Measurements from ENCODE around the gene EFCAB8.
A peak's percentile ranks its signal among the peaks of the same experiment; 100 is the strongest.
"Not testable (repeated sequence)": the region's sequence is repeated elsewhere in the genome, so short reads cannot be mapped to it uniquely, and the experiment has no call there.

The EFCAB8 gene

GRCh38 chr20:32888636-32889035 lies 29.9 kb downstream of the EFCAB8 start:
- no peak for DNase-seq (ENCODE audit: low read depth in 2 of 2)

GRCh38 chr20:32889281-32889680 lies 30.6 kb downstream of the EFCAB8 start:
- DNase-seq (ENCODE audit: low read depth in 2 of 2): no peak

DNA sequence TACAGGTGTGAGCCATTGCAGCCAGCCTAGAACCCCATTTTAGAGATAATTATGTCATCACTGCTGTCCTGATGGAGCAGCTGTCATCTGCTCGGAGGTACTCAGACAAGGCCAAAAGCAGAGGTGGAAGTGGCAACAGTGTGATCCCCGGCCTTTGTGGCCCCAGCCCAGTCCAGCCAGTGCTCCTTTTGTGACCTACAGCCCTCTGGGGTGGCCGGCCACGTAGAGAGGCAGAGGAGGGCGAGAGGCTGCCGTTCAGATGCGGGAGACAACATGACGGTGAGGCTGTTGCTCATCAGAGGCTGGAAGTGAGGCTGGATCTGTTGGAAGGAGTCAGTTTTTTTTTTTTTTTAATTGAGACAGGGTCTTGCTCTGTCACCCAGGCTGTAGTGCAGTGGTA lies 32.8 kb downstream of the EFCAB8 start:
- no peak for DNase-seq (ENCODE audit: low read depth in 2 of 2)

DNA sequence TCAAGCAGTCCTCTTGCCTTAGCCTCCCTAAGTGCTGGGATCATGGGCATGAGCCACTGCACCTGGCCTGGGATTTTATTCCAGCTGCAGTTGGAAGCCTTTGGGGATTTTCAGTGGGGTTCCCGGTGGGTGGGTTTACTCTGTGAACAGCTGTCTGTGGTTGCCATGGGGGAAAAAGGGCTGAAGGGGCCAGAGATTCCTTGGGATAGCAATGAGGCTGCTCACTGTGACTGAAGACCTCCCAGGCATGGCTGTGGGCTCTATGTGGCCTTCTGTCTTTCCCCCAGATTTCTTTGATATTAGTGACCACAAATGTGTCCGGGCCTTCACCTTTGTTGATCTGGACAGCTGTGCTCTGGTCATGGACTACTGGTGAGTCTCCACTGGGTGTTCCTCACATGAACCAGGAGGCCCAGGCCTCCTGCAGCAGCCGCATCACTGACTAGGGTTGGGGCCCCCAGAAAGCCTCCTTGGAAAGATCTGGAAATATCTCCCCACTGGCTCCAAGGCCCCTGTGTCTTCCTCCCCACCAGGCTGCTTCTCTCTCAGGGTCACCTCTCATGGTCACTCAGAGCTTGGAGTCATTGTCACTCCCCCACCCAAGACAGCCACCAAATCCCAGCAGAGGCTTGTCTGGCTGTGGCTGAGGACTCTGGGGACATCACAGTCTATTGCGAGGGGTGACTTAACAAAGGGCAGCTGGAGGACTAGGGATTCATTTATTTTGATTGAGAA lies 33.4 kb downstream of the EFCAB8 start:
- no peak for DNase-seq (ENCODE audit: low read depth in 2 of 2)

GRCh38 chr20:32893263-32894025 lies 34.7 kb downstream of the EFCAB8 start:
- DNase-seq (ENCODE audit: low read depth in 2 of 2): no peak

GRCh38 chr20:32894026-32894483 lies 35.3 kb downstream of the EFCAB8 start:
- DNase-seq (ENCODE audit: low read depth in 2 of 2): no peak

GRCh38 chr20:32894711-32895355 lies 36.1 kb downstream of the EFCAB8 start:
- no peak for DNase-seq (ENCODE audit: low read depth in 2 of 2)

- DNase-seq (ENCODE audit: low read depth in 2 of 2): no peak
Observed at GRCh38 chr20:32896521-32897280, 38.0 kb downstream of the EFCAB8 start.

DNA sequence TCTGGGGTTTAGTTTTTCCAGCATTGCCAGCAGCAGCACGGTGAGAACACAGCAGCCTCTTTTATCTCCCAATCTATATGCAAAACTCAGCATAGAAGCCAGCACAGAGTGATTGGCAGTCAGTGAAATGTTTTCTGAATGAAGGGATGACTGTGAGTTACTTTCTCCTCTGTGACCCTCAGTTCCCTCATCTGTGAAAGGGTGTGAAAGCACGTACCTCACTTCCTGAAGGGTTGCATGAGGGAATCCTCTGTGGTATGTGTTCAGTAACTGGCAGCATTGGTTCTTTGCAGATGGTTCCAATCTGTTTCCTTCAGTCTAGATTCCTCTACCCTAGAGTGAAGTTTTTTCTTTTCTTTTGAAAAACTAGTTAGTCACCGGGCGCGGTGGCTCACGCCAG lies 40.0 kb downstream of the EFCAB8 start:
- no peak for DNase-seq (ENCODE audit: low read depth in 2 of 2)

- peak; percentile 44 to 59 for DNase-seq (ENCODE audit: low read depth in 2 of 2)
Observed at GRCh38 chr20:32902456-32903420, 44.0 kb downstream of the EFCAB8 start.

- no peak for DNase-seq (ENCODE audit: low read depth in 2 of 2)
Observed at GRCh38 chr20:32903666-32904175, 45.0 kb downstream of the EFCAB8 start.

GRCh38 chr20:32904678-32905077 lies 46.0 kb downstream of the EFCAB8 start:
- DNase-seq (ENCODE audit: low read depth in 2 of 2): not testable (repeated sequence)

GRCh38 chr20:32906200-32906599 lies 47.5 kb downstream of the EFCAB8 start:
- no peak for DNase-seq (ENCODE audit: low read depth in 2 of 2)

DNA sequence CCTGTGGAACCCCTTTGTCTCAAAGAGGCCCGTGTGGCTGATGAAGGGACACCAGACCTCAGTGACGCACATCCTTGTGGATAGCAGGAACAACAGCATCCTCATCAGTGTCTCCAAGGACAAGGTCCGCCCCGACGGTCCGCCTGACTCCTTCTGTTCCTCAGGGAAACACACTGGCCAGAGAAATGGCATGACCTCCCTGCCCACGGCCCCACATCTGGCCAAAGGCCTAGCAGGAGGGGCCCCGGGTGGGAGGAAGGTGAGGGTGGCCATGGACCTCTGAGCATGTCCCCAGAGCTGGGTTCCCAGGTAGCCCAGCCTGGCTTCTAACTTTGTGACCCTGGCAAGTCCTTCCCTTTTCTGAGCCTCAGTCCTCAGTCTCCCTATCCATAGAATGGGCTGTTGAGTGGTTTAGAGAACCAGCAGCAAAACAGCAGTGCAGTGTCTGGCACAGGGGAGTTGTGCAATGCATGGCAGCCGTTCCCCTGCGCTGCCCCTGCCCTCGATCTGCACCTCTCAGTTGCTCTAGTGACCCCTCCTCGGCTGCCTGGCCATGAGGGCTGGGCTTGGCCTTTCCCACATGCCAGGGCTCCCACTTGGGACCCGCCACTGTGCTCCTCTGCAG lies 48.3 kb downstream of the EFCAB8 start:
- DNase-seq (ENCODE audit: low read depth in 2 of 2): no peak

DNA sequence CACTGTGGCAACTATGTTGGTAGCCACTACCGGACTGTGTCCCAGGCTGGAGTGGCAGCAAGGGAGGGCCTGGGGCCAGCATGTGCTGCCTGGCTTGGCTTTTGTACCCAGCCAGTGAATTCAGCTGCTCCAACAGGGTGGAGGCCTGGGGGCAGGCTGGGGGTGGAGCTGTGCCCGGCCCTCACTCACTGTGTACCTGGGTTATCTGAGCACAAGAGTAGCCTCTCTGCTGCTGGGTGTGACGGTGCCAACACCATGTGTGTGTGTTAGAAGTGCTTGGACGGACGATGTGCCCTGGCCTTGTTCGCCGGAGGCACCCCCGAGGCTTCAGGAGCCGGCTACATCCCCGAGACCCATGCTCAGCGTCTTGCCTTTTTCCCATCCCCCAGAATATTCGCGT lies 49.2 kb downstream of the EFCAB8 start:
- DNase-seq (ENCODE audit: low read depth in 2 of 2): no peak

DNA sequence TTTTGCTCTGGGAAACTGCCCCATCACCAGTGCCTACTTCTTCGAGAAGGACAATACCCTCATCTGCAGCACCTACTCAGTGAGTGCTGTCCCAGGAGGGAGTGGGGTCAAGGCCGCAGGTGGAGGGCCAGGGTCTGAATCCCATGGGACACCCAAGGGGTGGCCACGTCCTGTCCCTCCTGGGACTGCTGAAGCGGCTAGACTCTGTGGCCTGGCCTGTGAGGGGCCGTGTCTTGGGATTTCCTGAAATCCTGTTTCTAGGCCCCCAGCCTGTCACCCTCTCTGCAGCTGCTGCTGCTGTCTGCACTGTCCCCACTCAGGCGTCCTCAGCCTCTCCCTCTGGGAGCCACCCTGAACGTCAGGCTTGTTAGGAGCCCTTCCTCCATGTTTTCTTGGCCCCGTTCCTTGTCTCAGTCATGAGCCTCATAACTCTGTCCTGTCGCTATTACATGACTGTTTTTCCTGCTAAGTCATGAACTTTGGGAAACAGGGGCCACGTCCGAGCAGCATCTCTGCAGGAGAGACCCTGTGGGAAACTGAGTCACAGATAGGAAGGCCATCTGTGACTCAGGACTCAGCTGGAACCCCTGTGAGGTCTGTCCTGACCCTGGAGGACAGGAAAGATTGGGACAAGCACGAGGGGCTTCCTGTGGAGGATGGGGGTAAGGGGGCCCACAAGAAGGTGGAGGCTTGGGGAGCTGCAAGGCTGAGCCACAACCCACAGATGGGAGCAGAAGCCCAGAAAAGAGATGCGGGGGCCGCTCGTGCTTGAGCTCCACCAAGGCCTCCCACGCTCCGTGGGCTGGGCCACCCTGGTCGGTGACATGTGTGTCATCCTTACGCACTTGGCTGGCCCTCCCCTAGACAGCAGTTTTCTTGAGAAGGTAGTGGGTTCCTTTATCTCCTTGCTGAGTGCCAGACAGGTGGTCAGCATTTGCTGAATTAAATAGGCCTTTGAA lies 49.9 kb downstream of the EFCAB8 start:
- no peak for DNase-seq (ENCODE audit: low read depth in 2 of 2)

- no peak for DNase-seq (ENCODE audit: low read depth in 2 of 2)
Observed at GRCh38 chr20:32909451-32909850, 50.7 kb downstream of the EFCAB8 start.

- DNase-seq (ENCODE audit: low read depth in 2 of 2): no peak
Observed at GRCh38 chr20:32909896-32910571, 51.3 kb downstream of the EFCAB8 start.

Measured in stimulated activated CD8-positive, alpha-beta memory T cell treated with anti-CD3 and anti-CD28 coated beads, Interleukin-2, amount 100 ng/mL, for 1 hour (primary cell).